GM19193 (cell line): ENCODE data around the gene CAV1.

Experiments
- POLR2A ChIP-seq: IDR thresholded peaks from 4 replicates; pipeline ENCODE4 v1.6.1; 2011; ENCODE audit not compliant: insufficient read depth, insufficient read length; ENCODE audit errors: extremely low read depth

The CAV1 gene

DNA sequence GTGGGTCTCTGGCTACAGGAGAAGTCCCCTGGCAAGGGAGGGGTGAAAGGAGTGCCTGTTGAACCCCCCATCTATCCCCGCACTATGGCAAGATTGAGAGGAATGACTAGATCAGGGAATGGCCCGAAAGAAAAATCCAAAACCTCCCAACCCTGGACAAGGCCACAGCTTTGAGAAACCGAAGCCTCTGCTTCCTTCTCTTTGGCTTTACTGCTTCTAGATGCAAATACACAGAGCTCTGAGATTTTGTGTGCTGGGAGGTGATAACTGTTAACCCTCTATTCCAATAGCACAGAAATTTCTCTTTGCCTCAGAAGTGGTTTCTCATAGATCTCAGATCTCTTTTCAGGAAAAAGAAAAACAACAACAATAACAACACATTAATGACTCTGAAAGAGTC lies 15.0 kb downstream of the CAV1 start:
- no peak for TF ChIP-seq POLR2A

DNA sequence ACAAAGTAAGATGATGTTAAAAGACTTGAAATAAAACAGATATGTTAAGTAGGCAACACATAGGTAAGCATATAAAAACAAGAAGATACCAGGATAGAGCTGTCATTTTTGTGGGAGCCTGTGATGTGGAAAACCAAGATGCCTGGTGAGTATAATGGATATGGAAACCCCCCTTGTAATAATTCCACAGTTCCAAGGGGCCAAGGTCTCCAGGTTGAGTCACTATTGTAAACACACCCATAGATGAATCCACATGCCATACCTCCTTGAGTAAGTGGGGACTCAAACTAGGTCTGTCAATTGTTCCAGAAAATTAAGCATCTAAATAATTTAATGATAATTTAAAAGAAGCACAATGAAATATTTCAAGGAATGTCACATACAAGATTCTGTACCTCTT lies 15.9 kb downstream of the CAV1 start:
- TF ChIP-seq POLR2A: no peak

DNA sequence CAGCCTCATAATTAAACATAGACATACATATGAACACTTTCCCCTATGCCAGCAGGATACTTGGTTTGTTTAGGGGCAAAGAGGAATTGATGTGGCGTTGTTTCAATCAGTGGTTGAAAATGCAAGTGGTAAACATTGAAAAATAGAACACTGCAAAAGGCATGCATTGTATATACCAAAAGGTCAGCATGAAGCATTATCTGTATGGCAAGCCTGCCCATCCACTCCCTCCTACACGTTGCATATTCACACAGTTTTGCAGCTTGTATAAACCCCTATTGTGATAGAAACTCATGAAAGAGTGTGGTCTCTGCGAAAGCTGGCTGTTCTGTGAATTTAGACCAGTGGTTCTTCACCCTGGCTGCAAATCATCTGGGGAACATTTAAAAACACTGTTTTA lies 17.1 kb downstream of the CAV1 start:
- TF ChIP-seq POLR2A: no peak

DNA sequence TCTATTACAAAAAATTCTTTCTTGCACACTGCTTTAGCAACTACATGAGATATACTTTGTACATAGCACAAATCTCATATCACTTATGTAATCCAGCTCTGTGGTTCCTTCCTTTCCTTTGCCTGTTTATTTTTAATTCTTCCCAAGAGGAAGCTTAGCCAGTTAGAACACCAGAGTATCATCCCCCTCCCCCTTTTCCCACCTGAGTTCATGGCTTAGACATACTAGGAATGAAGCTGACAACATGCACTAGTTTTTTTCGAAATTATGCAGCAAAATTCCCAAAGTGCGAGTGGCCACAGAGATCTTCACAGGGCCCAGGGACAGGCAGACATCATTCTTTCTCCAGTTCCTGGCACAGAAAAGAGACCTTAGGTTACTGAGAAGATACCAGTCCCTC lies 17.8 kb downstream of the CAV1 start:
- TF ChIP-seq POLR2A: no peak

DNA sequence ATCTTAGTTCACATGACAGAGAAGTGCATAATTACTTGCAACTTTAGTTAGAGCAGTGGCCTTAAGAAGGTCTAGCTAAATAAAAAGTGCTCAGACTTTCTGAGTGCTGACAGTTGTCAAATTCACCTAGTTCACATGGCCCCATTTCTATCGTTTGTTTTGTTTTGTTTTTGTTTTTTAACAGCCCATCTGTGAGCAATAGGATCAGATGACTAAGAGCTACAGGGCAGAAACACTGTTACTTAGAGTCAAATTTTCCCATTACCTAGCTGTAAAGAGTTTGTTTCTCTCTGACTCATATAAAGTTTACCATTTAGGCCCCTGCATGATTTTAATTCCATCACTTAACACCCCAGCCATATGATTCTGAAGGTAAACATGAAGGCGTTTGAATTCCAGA lies 18.8 kb downstream of the CAV1 start:
- TF ChIP-seq POLR2A: no peak

DNA sequence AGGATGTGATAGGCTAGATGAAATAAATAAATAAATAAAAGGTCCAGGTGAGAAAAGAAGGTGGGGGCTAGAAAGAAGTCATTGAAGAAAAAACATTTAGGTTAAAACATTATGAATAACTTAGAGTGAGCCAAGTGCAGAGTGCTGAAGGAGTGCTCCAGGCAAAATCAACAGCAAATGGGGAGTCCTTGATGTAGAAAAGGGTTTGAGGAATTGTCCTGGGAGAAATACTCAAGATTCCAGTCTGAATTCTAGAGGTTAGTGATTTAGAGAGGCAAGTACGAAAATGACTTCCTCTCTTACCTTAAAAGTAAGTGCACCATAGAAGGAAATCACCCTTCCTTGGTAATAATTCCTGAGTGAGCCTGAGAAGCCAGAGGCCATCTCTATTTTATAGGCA lies 19.7 kb downstream of the CAV1 start:
- no peak for TF ChIP-seq POLR2A

DNA sequence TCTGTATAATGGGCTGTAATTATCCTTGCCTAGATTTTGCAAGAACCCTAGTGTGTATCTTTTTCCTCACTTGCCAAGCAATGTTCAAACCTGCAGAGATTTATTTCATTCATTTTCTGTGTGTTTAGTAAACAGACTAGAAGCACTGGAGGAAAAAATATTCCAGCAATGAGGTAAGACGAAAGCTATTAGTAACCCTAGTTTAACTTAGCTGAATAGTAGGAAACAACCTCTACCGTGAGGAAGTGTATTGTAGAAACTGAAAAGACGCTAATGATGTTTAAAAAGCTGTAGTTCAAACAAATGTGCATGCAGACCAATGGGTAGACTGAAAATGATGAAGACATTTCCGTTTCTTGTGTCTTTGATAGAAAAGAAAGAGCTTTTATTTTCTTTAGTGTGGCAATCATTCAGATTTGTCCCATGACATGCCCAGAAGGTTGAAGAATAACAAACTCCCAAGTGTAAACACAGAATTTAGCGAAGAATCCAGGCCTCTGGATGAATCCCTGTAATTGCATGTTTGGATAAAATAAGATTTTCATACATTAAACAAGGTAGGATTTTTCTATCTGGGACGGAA lies 20.7 kb downstream of the CAV1 start:
- TF ChIP-seq POLR2A: no peak

DNA sequence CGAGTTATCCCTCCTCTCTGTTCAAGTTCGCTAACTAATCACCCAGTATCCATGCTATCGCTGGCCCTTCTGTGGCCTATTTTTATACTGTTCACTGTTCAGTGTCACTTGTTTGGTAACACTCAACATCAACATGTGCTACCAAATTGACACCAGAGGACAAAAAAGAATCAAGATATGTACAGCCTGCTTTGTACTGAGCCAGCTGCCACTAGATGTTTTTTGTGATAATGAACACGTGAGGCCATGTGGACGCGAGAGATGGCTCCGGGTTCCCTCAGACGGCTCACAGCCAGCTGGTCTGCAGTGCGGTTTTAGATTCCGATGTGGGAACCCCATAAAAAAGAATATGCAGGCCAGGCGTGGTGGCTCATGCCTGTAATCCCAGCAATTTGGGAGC lies 21.2 kb downstream of the CAV1 start:
- TF ChIP-seq POLR2A: no peak

DNA sequence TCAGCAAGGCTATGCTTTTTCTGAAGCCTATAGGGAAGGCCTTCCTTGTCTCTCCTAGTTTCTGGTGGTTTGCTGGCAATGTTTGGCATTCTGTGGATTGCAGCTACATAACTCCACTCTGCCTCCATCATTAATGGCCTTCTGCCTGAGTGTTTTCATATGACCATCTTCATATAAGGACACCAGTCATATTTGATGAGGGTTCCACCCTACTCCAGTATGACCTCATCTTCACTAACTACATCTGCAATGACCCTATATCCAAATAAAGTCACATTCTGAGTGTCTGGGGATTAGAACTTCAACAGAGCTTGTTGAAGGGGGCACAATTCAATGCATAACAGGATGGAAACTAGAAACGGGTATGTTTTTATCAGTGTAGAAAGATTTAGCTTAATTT lies 22.1 kb downstream of the CAV1 start:
- TF ChIP-seq POLR2A: no peak

DNA sequence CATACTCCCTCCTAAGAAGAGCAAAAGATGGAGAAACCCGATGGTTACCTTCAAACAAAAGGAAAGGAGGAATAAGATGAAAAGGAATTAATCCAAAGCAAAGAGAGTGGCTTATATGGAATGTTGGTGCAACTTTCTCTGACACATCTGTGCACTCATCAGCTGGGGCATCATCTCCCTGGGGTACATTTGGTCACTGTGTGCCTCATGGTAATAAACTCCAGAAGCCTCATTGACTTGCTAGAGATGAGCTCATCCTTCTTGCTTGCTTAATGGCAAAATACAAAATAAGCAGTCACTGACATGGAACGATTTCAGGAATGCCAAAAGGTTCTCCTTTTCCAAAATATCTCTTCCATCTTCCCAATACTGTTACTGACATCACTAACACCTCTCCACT lies 22.5 kb downstream of the CAV1 start:
- TF ChIP-seq POLR2A: no peak

DNA sequence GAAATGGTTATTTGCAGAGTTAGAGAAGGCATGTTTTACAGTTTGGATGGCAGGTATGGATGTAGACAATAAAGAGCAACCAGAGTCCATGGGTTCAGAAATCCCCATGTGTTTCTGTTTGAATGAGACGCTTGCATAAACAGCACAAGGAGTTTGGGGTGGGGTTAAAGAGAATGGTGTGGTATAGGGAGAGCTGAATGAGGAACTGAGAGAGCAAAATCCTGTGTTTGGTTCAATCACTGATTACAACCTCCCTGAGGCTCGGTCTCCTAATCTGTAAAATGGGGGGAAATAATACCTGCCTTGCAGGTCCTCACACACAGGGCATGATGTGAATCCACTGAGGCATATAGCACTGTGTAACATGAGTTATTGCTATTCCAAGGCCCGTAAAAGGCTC lies 23.7 kb downstream of the CAV1 start:
- no peak for TF ChIP-seq POLR2A

DNA sequence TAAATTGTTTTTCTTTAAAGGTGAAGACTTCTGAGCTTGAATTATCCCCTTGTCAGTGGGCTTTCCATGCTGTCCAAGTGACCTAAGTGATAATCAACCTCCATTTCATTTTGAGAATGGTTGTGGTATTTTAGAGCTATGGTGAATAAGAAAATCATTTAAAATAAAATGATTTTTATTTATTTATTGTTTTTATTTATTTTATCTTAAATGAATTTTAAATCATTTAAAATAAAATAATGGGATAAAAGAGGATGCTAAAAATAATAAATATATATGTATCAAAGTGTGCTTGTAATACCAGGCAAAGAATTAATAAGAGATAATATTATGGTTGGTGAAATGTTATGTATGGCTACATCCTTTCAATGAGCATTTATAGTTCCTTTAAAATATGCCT lies 24.5 kb downstream of the CAV1 start:
- TF ChIP-seq POLR2A: no peak

DNA sequence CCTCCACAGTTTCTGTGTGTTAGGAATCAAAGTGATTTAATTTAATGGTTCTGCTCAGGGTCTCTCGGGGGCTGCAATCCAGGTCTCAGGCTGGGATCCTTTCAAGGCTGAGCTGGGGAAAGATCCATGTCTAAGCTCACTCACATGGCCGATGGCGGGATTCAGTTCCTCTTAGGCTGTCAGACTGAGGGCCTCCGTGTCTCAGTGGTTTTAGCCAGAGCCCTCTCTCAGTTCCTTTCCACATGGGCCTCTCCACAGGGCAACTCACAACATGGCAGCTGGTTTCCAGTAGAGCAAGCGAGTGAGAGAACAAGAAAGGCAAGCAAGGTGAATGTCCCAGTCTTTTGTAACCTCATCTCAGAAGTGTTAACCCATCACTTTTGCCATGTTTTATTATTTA lies 26.9 kb downstream of the CAV1 start:
- TF ChIP-seq POLR2A: no peak

DNA sequence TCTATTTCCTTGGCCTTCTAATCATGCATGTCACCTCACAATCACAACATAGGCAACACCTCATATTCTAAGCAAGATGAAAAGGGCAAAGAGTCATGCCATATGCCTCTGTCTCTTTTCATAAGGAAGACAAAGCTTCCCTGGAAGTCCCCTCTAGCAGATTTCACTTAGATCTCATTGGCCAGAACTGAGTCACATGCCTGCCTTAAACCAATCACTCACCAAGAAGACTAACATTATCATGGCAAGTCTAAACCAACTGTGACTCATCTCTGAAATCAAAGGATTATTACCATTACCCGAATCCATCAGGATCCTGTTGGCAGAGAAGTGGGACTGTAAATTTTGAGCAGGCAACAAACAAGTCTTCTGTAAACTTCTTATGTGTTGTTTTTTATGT lies 27.8 kb downstream of the CAV1 start:
- no peak for TF ChIP-seq POLR2A

DNA sequence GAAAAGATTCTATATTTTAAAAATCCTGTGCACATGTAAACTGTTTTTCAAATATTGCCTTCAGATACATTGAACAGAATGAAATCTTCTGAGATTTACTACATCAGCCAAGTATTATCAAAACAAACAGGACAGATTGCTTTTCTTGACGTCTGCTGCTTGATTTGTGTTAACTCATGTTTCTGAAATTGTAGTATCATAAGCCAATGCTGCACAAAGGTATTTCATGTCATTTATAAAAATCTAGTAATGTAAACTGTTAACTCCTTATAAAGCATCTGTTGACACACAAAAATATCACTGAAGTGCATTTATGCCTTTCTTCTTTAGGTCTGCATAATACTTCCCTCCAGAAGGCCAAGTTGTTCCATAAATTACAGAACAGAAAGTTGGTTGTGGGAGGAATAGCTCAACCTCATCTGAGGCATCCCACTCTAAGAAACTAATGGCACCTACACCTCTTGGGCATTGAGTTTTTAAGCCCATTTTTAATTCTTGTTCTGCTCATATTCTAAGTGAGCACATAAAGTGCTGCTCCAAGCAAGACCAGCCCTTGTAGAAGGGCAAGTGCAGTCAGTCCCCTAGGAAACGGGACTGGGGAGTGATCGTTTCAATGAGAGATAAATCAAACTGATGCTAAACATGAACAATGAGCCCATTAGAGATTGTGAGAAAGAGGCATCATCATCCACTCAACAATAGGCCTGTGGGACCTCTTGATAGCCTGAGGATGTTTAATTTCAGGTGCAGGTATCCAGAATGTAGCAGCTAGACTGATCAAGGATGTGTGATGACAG lies 28.5 kb downstream of the CAV1 start:
- TF ChIP-seq POLR2A: no peak

DNA sequence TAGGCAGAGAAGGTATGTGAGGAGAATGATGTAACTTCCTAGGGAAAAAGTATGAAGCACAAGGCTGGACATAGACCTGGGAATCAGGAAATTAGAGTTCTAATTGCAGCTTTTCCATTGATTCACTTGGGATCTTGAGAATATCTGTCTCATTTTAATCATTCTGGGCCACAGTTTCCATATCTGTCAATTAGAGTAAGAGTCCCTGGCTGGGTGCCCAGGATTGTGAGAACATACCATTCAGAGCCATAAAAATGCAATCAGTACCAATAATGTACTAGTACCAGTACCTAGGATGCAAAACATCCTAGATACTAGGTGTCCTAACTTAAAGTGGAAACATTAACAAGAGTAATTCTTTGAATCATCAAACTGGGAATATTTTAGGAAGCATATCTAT lies 29.6 kb downstream of the CAV1 start:
- TF ChIP-seq POLR2A: no peak

DNA sequence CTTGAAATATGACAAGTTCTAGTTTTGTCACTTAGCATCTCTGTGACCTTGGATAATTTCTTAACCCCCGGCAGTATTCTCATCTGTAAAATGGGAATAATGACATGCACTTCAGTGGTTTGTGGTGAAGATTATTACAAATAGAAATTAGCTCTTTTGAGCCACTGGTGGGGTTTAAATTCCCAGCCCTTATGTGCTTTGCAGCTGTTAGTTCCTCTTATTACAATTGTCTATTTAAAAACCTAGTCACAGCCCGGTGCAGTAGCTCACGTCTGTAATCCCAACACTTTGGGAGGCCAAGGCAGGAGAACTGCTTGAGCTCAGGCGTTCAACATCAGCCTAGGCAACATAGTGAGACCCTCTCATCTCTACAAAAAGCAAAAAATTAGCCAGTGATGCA lies 30.1 kb downstream of the CAV1 start:
- no peak for TF ChIP-seq POLR2A
